ENCODE data around the gene ULK4.

The ULK4 gene

DNA sequence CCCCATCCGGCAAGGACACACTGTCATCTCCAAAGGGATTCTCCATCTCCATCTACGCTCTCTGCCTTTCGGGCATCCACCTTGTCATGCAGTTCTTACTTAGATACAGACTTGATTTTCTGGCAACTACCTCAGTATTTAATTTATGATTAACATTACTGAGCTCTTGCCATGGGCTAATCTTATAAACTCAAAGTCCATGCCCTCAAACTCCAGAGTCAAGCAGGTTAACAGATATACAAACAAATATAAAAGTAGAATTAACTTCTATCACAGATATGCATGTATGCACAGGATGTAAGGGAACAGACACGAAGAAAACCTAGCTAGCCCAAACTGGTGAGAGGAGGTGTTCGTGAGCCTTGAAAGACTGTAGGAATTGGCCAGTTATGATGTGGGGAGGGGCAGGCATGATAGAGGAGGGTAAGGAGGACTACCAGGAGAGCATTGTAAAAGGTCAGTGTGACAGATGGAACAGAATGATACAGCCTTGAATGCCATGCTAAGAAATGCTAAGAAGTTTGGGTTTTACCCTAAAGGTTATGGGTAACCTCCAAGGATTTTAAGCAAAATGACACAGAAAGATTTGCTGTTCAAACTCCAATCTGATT lies 334.3 kb downstream of the ULK4 start:
- H3K9me3 Mint-ChIP-seq: peaks cover 0 to 1% of the 10 kb centered on the region in 2 donors
- DNase-seq (no peak), ATAC-seq (replicated peaks) (no peak)
- no peaks in the 10 kb centered on the region for H3K36me3 Mint-ChIP-seq
- H3K27ac Mint-ChIP-seq: no peak overlapping the region
- no peaks in the 10 kb centered on the region for H3K27me3 Mint-ChIP-seq
- no peaks in the 10 kb centered on the region for H3K4me1 Mint-ChIP-seq
- no peak overlapping the region for H3K4me3 Mint-ChIP-seq

DNA sequence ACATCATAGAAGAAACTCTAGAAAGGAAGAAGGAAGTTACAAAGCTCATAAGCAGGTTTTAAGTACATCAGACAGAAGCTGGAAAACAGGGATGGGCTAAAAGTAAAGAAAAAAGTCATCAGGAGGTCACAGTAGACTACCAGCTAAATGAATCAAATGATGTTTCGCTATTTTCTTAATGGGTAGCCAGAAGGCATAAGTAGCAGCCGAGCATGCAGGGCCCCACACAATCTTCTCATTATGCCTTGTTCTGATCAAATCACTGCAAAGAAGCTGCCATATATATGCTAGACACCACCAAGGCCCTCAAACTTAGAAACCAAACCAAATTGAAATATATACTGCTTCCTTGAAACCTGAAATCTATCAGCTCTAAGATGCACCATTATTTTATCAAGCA lies 349.1 kb downstream of the ULK4 start:
- H3K36me3 Mint-ChIP-seq: peaks cover 6 to 7% of the 10 kb centered on the region in 2 donors
- H3K27me3 Mint-ChIP-seq: no peaks in the 10 kb centered on the region
- ATAC-seq (replicated peaks) (no peak), DNase-seq (no peak)
- no peak overlapping the region for H3K27ac Mint-ChIP-seq
- no peaks in the 10 kb centered on the region for H3K9me3 Mint-ChIP-seq
- H3K4me3 Mint-ChIP-seq: no peak overlapping the region
- peaks cover 0 to 6% of the 10 kb centered on the region in 2 donors for H3K4me1 Mint-ChIP-seq

DNA sequence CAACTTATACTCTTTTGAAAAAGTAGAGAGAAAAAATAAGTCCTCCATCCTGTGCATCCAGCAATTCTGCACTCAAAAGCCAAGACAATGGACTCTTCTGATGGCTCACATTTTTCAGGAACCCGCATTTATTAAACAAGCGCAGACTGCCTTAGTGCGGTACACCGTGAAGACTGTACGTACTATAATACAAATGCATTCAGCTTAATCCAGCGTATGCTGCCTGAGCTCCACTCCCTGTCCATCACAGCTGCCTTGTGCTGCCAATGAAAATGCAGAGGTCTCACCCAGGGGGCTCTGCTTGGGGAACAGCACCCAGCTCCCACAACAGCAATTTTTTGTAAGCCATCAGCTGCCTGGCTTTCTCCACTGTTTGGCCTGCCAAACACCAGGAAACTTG lies 350.9 kb downstream of the ULK4 start:
- no peaks in the 10 kb centered on the region for H3K27me3 Mint-ChIP-seq
- no peak overlapping the region for H3K4me3 Mint-ChIP-seq
- no peak for DNase-seq
- no peak overlapping the region for H3K27ac Mint-ChIP-seq
- peaks cover 0 to 6% of the 10 kb centered on the region in 2 donors for H3K4me1 Mint-ChIP-seq
- H3K36me3 Mint-ChIP-seq: peaks cover 6 to 7% of the 10 kb centered on the region in 2 donors
- no peaks in the 10 kb centered on the region for H3K9me3 Mint-ChIP-seq
- no peak for ATAC-seq (replicated peaks)

DNA sequence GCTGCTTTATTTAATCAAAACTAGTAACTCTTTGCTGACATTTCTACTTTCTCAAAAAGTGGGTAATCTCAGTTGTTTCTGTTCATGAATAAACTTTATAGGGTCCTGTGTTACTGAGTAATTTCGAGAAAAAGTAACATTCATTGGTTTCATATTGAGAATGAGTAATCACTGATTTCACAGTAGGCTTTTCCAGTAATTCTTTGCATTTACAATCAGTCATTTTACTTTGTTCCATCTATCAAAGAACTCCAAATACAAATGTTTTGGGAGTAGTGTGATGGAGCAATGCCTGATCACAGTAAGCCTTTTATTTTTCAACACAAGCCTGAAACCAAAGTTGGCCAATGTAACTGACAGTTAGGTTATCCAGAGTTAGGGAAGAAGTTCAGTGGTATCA lies 353.6 kb downstream of the ULK4 start:
- Mint-ChIP-seq H3K36me3 (peaks cover 4 to 5% of the 10 kb centered on the region in 2 donors), H3K4me3 (no peak overlapping the region), H3K27me3 (no peaks in the 10 kb centered on the region), H3K27ac (no peak overlapping the region), H3K4me1 (peaks cover 0 to 6% of the 10 kb centered on the region in 2 donors), H3K9me3 (no peaks in the 10 kb centered on the region)
- no peak for ATAC-seq (replicated peaks)
- no peak for DNase-seq

DNA sequence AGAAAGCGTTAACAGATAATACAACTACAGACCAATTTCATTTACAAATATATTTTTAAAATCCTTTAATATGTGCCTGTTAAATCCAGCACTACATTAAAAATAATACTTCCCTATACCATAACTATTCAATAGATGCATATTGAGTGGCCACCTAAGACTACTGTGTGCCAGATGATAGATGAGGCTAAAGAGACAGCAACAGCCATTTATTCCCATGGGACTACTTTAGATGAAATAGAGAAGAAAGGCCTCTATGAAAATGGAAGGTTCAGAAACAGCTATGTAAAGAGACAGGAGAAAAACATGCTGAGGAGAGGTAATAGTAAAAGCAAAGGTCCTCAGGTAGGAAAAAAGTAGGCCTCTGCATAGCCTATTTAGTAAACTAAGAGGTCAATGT lies 358.1 kb downstream of the ULK4 start:
- no peaks in the 10 kb centered on the region for H3K27me3 Mint-ChIP-seq
- DNase-seq (no peak), ATAC-seq (replicated peaks) (no peak)
- H3K4me1 Mint-ChIP-seq: peaks cover 0 to 6% of the 10 kb centered on the region in 2 donors
- no peak overlapping the region for H3K4me3 Mint-ChIP-seq
- no peaks in the 10 kb centered on the region for H3K9me3 Mint-ChIP-seq
- no peak overlapping the region for H3K27ac Mint-ChIP-seq
- no peaks in the 10 kb centered on the region for H3K36me3 Mint-ChIP-seq

DNA sequence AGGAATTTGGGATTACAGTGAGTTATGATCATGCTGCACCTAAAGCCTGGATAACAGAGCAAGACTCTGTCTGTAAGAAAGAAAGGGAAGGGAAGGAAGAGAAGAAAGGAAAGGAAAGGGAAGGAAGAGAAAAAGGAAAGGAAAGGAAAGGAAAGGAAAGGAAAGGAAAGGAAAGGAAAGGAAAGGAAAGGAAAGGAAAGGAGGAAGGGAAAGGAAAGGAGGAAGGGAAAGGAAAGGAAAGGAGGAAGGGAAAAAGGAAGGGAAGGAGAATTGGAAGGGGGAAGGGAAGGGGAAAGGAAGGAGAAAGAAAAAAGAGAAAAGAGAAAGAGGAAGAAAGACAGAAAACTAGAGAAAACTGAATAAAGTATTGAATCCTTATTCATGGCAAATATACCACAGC lies 359.8 kb downstream of the ULK4 start:
- no peaks in the 10 kb centered on the region for H3K9me3 Mint-ChIP-seq
- no peaks in the 10 kb centered on the region for H3K27me3 Mint-ChIP-seq
- DNase-seq: no peak
- H3K4me1 Mint-ChIP-seq: peaks cover 7 to 10% of the 10 kb centered on the region in 2 donors
- no peak for ATAC-seq (replicated peaks)
- peaks cover 0 to 2% of the 10 kb centered on the region in 2 donors for H3K36me3 Mint-ChIP-seq
- H3K4me3 Mint-ChIP-seq: no peak overlapping the region
- H3K27ac Mint-ChIP-seq: no peak overlapping the region

DNA sequence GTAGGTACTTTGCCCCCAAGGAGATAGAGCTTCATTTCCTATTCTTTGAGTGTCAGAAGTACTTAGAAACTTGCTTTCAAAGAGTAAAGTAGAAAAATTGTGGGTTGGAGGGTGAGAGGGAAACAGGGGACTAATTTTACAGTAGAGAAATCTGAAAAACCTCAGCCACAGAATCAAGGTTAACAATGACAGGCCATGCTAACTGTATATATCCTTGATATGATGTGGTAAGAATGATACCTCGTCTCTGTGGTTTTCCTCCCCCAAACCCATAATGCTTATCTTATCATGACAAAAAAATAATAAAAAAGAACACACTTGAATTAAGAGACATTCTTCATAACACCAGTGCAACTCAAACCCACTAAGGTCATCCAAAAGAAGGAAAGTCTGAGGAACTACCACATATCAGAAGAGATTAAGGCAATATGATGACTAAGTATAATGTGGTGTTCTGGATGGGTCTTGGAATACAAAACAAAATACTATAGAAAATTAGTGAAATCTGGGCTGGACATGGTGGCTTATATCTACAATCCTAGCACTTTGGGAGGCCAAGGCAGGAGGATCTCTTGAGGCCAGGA lies 360.4 kb downstream of the ULK4 start:
- no peaks in the 10 kb centered on the region for H3K9me3 Mint-ChIP-seq
- no peaks in the 10 kb centered on the region for H3K27me3 Mint-ChIP-seq
- peaks cover 0 to 2% of the 10 kb centered on the region in 2 donors for H3K36me3 Mint-ChIP-seq
- ATAC-seq (replicated peaks) (no peak), DNase-seq (no peak)
- H3K4me3 Mint-ChIP-seq: no peak overlapping the region
- no peak overlapping the region for H3K27ac Mint-ChIP-seq
- H3K4me1 Mint-ChIP-seq: peaks cover 7 to 10% of the 10 kb centered on the region in 2 donors

DNA sequence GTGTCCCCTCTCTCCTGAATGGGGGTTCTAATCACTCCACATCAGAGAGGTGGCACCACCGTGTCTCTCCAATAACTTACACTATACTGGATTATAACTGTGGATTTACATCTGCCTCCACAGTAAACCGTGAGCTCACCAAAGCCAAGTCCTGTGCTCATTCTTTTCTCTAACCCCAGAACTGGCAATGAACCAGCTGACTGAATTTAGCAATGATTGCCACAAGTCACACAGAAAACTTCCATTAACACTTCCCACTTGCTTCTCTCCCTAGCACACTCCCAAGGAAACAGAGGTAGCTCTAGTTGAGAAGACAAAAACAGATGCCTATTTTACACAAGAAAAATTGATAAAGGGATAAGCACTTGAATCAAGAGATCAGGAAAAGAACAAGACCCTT lies 361.3 kb downstream of the ULK4 start:
- Mint-ChIP-seq H3K4me1 (peaks cover 7 to 10% of the 10 kb centered on the region in 2 donors), H3K27ac (no peak overlapping the region), H3K4me3 (no peak overlapping the region), H3K36me3 (peaks cover 0 to 2% of the 10 kb centered on the region in 2 donors), H3K27me3 (no peaks in the 10 kb centered on the region), H3K9me3 (no peaks in the 10 kb centered on the region)
- ATAC-seq (replicated peaks): no peak
- DNase-seq: no peak

DNA sequence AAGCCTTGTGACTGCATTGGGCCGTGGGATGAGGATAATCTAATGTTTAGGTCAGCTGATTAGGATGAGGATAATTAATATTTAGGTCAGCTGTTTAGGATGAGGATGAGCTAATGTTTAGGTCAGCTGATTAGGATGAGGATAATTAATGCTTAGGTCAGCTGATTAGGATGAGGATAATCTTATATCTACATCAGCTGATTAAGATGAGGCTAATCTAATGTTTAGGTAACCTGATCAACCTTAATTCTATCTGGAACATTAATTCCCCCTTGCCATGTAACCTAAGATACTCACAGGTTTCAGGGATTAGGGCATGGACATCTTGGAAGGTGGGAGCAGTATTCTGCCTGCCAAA lies 362.8 kb downstream of the ULK4 start:
- Mint-ChIP-seq H3K9me3 (no peaks in the 10 kb centered on the region), H3K27me3 (no peaks in the 10 kb centered on the region), H3K36me3 (peaks cover 0 to 3% of the 10 kb centered on the region in 2 donors), H3K27ac (no peak overlapping the region), H3K4me3 (no peak overlapping the region), H3K4me1 (peaks cover 9 to 16% of the 10 kb centered on the region in 2 donors)
- ATAC-seq (replicated peaks): no peak
- no peak for DNase-seq

DNA sequence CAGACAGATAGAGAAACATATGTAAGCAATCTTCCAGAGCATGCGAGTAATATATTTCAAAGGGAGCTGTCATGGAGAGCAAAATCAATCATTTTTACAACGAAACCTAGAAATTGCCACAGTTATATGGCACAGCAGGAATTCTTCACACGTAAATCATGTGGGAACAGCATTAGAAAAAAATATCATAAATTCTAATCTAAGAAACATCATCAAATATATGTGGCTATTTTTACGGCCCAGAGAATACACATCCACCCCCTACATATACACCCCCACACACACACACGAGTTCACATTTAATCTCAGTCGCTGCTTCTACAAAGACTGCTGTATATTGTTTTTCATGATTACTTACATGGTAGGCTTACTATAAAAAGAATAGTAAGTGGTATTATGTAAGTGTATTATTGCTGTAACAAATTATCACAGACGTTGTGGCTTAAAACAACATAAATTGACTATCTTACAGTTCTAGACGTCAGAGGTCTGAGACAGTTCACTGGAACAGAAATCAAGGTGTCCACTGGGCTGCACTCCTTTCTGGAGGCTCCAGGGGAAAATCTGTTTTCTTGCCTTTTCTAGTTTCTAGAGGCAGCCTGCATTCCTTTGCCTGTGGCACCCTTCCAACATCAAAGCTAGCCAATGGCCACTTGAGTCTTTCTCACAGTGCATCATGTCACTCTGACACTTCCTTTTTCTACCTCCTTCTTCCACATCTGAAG lies 363.3 kb downstream of the ULK4 start:
- no peaks in the 10 kb centered on the region for H3K27me3 Mint-ChIP-seq
- peaks cover 9 to 16% of the 10 kb centered on the region in 2 donors for H3K4me1 Mint-ChIP-seq
- peaks cover 0 to 3% of the 10 kb centered on the region in 2 donors for H3K36me3 Mint-ChIP-seq
- no peak overlapping the region for H3K4me3 Mint-ChIP-seq
- no peak for ATAC-seq (replicated peaks)
- H3K27ac Mint-ChIP-seq: no peak overlapping the region
- DNase-seq: no peak
- H3K9me3 Mint-ChIP-seq: no peaks in the 10 kb centered on the region

DNA sequence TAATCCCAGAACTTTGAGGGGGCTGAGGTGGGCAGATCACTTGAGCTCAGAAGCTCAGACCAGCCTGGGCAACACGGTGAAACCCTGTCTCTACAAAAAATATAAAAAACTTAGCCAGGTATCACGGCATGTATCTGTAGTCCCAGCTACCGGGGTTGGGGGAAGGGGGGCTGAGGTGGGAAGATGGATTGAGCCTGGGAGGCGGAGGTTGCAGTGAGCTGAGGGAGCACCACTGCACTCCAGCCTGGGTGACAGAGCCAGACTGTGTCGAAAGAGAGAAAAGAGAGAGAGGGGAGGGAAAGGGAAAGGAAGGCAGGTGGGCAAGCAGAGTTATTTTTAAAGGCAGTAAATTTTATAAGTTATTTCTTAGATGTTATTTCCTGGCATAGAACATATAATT lies 368.1 kb downstream of the ULK4 start:
- Mint-ChIP-seq H3K36me3 (peaks cover 3 to 10% of the 10 kb centered on the region in 2 donors), H3K27ac (no peak overlapping the region), H3K4me3 (no peak overlapping the region), H3K9me3 (no peaks in the 10 kb centered on the region), H3K4me1 (peaks cover 15 to 23% of the 10 kb centered on the region in 2 donors), H3K27me3 (no peaks in the 10 kb centered on the region)
- ATAC-seq (replicated peaks) (no peak), DNase-seq (no peak)

DNA sequence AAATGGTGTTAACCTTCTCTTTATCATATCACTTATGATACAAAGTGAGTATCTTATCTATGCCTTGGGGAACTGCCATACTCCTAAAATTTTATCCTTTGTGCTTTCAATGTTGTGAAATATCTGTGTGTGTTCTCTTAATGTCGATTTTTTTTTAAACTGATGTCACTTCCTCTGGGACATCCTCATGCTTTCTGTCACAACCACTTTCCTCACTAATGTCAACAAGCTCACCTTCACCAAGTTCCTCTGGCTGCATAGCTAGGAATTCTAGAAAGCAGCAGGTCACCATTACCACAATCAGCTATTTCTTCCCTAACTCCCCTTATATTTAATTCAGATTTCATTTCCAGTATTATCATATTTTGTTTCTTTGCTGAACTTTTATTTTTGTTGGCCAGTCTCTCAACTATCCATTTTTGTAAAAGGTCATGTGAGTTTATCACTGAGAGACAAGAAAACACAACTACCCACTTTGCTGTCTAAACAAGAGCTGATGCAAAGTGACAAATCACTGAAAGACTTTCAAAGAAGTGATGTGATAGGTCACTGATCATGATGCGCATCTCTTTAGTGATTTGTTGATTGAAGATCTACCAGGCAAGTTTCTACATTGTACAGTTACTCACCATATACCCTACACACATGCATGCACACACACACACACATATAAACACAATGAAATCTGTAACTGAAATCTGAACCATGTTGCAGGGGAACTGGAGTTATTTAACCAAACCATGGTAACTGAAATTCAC lies 369.0 kb downstream of the ULK4 start:
- Mint-ChIP-seq H3K27me3 (no peaks in the 10 kb centered on the region), H3K36me3 (peaks cover 3 to 9% of the 10 kb centered on the region in 2 donors)

DNA sequence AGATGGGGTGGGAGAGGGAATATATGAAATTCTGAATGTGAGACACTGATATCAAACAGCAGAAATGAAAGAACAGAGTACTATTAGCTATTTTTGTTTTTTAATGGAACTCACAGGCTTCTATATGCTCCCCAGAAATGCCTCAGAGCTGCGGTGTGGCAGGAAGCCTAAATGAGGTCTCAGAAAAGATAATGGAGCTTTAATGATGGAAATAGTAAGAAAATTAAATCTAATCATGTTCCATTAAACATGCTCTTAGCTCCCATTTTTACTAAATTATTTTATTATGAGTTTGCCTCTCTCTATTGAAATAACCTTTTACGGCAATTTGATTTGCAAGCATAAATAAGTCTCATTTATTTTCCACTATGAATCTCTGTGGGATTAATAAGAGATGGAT lies 378.9 kb downstream of the ULK4 start:
- Mint-ChIP-seq H3K36me3 (peaks cover 14 to 18% of the 10 kb centered on the region in 2 donors), H3K27me3 (no peaks in the 10 kb centered on the region), H3K4me3 (no peak overlapping the region), H3K4me1 (peaks cover 11 to 28% of the 10 kb centered on the region in 2 donors), H3K27ac (no peak overlapping the region), H3K9me3 (peaks cover 0 to 5% of the 10 kb centered on the region in 2 donors)
- DNase-seq (no peak), ATAC-seq (replicated peaks) (no peak)

More for the DNA sequence above, 369.0 kb downstream of the ULK4 start:
- DNase-seq: no peak
- H3K4me1 Mint-ChIP-seq: peaks cover 12 to 19% of the 10 kb centered on the region in 2 donors
- no peak for ATAC-seq (replicated peaks)
- no peak overlapping the region for H3K4me3 Mint-ChIP-seq
- H3K9me3 Mint-ChIP-seq: no peaks in the 10 kb centered on the region
- no peak overlapping the region for H3K27ac Mint-ChIP-seq

DNA sequence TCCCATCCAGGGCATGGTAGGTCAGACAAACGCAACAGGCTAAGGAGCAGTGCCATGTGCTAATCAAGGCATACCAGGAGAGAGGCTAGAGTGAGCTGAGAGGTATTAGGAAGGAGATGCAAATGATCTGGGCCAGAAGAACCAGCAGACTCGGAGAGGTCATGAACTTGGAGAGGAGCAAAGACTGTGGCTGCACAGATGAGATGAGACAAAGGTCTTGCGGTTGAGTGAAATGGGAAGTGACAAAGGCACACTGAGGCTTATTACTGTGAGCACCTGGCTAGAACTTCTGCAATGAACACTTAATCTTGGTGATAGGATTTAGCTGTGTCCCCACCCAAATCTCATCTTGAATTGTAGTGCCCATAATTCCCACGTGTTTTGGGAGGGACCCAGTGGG lies 380.2 kb downstream of the ULK4 start:
- ATAC-seq (replicated peaks) (peak; percentile 97), DNase-seq (peak; percentile 49)
- Mint-ChIP-seq H3K27me3 (no peaks in the 10 kb centered on the region), H3K4me1 (peaks cover 11 to 28% of the 10 kb centered on the region in 2 donors), H3K4me3 (no peak overlapping the region), H3K27ac (peak overlapping the region; percentile 60), H3K36me3 (peaks cover 14 to 18% of the 10 kb centered on the region in 2 donors), H3K9me3 (peaks cover 0 to 5% of the 10 kb centered on the region in 2 donors)

Data from stimulated activated naive B cell treated with anti-CD40 and anti-IgM and Interleukin-4, amounts not matched to agents 10 μg/mL and 1 μg/mL and 100 μg/mL, for 72 hours (primary cell).